Measurements from ENCODE around the gene SS18L1.
"Not testable (repeated sequence)": the region's sequence is repeated elsewhere in the genome, so short reads cannot be mapped to it uniquely, and the experiment has no call there.

The SS18L1 gene

GRCh38 chr20:62138204-62138543 is 5.4 kb upstream of the SS18L1 start:
- DNase-seq: no peak

DNA sequence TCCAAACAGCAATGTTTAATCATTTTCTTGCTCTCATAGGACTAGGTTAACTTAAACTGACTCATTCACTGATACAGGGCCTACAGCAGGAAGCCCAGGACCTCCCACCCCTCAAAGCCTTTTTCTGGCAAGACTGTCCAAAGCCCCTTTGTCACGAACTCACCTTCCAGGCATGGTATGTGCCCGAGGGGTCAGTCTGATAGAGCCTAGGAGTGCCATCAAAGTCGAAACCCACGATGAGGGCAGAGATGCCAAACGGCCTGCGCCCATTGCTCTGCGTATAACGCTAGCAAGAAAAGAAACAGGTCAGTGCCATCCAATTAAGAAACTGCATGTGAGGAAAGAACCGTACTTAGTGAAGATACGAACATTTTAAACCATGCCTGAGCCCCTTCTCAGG is 4.7 kb upstream of the SS18L1 start:
- DNase-seq: no peak

DNA sequence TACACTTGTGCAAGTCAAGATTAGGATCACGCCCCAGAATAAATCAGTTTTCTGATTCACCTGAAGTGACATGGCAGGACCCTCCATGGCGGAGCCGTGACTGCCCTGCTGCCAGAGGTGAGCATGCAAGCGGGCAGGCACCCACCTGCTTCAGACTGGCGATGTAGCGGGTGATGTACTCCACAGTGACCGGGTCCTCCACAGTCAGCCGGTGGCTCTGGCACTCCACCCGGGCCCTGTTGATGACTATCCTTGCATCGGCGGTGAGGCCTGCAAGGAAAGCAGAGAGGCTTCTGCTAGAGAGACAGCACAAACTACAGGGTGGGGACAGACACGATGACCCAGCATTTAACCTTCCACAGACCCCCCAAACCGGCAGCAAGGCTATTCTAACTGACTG is 3.9 kb upstream of the SS18L1 start:
- no peak for DNase-seq

DNA sequence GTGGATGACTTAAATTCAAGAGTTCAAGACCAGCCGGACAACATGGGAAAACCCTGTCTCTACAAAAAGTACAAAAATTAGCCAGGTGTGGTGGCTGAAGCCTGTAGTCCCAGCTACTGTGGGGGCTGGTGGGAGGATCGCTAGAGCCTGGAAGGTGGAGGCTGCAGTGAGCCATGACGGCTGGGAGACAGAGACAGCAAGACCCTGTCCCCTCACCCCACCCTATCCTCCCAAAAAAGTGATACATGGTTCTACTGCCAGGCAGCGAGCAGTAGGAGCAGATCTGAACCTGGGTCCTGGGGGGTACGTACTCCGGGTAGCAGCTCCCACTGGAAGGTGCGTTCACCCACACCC is 2.5 kb upstream of the SS18L1 start:
- no peak for DNase-seq

DNA sequence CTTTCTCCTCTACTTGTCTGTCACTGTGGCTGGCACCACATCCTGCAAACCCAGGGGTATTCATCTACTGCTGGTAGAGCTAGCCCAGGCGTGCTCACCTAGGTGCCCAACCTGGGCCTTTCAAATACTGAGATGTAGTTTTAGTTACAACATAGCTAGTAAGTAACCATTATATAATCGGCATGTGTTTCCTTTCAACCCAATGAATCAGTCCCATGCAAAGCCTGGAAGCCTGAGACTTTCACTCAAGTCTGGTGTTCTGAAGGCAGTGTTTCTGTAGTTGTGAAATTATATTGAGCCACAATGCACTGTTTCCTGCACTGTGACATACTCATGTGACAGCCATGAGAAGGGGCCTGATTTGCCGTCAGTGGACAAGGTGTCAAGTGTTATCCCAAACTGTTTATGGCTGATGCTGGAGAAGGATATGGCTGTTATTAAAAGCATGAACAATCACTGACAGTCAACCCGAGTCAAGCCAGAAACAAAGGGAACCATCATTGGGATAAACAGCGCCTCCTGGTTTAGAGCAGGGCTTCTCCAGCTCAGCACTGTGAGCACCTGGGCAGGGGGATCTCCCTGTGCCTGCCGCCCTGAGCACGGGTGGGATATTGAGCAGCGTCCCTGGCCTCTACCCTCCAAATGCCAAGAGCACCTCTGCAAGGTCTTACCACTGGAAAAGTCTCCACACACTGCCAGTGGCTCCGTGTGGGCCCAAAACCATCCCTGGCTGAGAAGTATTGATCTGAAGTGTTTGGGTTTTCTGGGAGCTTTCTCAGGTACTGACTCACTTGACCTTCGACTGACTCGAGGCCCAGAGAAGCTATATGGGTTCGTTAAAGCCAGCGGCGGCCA is 1.9 kb upstream of the SS18L1 start:
- peak; percentile 35 for DNase-seq

DNA sequence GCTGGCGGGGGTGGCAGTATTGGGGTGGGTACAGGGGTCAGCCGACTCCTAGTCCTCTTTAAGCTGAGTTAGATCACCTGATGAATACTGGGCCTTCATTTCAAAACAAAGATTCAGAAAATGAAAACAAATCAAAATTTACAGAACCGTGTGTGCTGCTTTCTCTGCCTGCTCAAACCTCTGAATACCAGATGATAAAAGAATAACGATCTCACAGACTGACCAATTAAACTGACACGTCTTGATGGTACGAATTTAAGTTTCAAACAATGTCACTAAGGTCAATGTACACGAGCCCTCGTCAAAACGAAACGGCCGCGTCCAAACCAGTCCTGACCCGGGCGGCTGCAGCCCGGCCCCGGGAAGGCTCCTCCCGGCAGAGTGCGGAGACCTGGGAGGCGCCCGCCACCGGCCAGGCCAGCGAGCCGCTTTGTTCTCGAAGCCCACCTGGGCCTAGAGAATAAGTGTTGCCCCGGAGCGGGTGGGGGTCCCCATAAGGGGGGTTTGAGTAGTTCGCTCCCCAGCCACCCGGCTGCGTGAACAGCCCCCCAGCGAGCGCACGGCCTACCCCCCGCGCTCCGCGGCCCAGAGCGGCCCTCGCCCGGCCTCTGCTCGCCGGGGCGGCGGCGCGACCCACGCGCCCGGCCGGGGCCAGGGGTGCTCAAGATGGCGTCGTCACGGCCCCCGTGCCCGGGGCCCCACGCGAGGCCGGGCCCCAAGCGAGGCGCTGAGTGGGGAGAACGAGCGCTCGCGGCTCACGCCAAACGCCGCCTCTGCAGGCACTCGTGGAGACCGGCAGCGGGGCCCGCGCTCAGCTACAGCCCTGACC is 1.1 kb upstream of the SS18L1 start:
- DNase-seq: no peak

DNA sequence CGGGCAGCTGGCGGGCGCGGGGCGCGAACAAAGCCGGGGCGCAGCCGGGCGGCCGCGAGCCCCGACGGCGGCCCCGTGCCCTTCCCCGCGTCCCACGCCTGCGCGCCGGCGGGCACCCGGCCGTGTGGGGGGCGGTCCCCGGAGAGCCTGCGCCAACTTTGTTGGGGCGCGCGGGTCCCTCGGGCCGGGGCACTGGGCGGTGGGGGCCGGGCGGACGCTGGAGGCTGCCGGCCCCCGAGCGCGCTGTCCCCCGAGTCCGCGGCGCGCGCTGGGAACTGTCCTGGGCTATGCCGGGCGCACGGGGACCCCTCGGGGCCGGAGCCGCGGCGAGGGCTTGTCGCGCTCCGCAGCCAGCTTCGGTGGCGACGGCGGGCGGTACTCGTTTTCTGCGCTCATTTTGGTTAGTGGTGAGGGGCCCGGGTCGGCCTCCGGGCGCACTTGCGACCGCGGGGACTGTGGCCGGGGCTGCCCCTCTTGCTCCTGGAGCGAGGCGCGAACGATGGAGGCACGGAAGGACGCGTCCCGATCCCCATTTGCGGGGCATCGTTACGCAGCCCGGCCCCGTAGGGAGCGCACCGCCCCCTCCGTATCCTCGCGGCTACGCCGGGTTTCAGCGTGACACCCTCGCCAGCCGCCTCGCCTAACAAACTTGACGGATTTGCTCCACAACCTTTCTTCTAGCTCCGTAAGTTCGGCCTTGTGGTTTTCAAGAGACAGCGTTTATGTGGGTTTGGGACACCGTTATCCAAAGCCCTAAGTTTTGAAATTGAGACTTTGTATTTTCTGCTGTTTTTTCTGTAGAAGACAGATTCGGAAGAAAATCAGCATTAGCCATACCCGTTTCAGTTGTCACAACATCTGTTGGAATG is 622 bp downstream of the SS18L1 start:
- peak; percentile 15 for DNase-seq

- DNase-seq: no peak
Observed at GRCh38 chr20:62145688-62146018, 2.1 kb downstream of the SS18L1 start.

DNA sequence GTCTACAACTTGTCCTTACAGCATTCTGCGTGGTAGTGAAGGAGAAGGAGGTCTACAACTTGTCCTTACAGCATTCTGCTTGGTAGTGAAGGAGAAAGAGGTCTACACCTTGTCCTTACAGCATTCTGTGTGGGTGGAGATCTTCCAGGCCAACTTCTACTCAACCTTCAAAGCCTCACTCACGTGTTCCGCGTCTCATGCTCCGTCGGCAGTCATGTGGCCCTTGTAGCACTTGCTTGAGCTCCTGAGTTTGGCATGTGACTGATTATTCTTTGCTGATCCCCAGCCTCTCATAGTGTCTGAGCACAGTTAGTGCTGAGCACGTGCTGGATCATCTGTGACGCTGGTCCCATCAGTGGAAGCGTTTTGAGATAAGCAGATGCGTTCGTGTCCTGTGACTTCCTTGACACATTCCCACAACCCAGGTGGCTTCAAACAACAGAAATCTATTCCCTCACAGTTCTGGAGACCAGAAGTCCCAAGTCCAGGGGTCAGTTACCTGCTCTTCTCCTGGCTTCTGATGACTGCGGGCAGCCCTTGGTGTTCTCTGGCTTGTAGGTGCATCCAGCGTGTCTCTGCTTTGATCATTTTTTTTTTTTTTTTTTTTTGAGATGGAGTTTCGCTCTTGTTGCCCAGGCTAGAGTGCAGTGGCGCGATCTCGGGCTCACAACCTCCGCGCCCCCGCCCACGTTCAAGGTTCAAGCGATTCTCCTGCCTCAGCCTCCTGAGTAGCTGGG is 2.6 kb downstream of the SS18L1 start:
- DNase-seq: no peak

DNA sequence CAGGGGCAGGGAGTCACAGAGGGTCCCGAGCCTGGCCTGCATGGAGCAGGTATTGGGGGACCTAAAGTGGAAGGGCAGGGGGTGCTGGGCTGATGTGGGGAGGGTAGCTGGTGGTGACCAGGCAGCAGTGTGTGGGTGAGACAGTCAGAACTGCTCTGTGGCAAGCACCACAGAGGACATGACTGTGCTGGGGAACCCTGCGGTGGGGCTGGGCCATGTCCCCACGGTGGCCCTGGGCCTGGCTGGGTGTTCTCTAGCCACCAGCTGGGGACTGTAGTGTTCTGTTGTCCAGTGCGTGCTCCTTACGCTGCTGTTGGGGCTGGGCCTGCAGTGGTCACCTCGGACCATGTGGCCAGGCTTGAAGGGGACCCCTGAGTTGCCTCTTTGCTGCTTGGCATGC is 3.6 kb downstream of the SS18L1 start:
- no peak for DNase-seq

GRCh38 chr20:62147528-62147927 is 4.0 kb downstream of the SS18L1 start:
- DNase-seq: no peak

DNA sequence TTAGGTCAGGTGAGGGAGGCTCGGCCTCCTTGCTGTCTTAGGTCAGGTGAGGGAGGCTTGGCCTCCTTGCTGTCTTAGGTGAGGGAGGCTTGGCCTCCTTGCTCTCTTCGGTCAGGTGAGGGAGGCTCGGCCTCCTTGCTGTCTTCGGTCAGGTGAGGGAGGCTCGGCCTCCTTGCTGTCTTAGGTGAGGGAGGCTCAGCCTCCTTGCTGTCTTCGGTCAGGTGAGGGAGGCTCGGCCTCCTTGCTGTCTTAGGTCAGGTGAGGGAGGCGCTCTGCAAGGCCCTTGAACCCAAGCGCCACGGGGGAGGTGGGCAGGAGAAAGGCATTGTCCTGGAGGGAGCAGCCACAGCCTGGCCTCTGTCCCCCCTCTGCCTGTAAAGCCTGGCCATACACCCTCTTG is 4.8 kb downstream of the SS18L1 start:
- DNase-seq: not testable (repeated sequence)

DNA sequence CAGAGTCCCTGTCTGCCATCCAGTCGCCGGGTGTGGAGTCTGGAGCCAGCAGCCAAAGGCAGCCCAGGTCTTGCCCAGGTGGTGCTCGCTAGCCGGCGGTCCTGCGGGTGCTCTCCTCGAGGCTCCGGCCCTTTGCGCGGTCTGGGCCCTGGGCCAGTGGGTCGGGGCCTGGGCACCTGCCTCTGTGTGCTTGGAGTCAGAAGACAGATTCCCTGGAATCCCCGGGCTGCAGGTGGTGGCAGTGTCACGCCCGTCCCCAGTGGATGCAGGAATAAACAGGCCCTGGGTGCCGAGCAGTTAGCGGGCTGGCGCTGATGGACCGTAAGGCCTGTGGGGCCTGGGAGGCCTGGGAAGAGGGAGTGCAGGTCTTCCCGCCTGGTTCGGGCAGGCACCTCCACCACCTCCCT is 5.3 kb downstream of the SS18L1 start:
- DNase-seq: no peak

DNA sequence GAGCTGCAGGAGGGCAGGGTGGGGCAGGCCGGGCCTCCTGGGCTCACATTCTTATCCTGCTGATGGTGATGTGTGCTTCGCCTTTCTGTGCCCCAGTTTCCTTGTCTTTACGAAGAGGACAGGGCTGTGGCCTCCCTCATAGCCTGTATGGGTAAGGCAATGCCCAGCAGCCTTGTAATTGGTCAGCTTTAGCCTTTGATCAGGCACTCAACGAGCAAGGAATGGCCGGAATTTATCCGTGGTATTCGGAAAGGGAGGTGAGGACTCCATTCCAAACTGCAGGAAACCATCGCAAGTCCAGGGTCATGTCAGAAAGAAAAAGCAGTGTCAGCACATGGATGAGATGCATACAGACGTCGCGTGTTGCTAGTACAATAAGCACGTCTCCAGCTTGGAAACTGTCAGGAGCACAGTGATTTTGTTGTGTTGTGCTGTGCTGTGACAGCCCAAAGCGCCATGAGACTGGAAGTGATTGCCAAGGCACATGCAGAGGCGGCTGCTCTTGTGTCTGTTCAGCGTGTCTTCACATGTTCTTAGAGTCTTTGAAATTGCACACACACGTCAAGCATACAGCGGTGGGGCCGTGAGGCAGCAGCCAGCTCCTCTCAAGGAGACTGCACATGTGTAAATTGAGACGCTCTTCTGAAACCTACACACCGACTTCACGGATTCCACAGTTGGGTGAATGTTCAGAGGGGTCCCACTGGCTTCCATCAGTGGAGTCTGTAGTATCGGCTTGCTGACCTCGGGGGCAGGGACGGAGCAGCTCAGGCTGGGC is 6.2 kb downstream of the SS18L1 start:
- DNase-seq: no peak

DNA sequence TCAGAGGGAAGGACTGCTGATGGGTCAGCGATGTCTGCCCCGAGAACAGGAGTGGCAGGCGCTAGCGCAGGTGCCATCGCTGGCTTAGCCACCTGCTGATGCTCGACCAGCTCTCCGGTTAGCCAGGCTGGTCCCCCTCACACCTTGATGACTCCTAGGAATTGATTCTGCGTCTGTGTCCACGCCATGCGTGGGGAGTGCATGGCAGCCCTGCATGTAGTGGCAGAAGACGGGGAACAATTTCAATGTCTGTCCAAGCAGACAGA is 6.7 kb downstream of the SS18L1 start:
- no peak for DNase-seq

DNA sequence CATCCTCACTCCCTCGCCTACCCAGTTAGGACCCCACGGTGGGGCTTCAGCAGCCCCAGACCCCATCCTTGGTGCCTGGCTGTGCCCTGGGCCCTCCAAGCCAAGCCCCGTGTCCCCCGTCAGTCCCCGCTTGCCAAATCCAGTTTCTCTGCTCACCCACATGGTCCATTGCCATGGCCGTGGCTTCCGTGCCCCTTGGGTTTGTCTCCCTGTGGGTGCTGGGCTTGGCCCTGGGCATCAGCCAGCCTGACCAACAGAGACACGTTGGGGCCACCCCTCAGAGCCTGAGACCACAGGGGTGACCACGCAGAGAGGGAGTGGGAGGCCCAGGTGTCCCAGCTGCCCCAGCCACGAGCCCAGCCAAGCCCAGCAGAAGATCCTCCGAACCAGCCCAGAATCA is 7.7 kb downstream of the SS18L1 start:
- no peak for DNase-seq

DNA sequence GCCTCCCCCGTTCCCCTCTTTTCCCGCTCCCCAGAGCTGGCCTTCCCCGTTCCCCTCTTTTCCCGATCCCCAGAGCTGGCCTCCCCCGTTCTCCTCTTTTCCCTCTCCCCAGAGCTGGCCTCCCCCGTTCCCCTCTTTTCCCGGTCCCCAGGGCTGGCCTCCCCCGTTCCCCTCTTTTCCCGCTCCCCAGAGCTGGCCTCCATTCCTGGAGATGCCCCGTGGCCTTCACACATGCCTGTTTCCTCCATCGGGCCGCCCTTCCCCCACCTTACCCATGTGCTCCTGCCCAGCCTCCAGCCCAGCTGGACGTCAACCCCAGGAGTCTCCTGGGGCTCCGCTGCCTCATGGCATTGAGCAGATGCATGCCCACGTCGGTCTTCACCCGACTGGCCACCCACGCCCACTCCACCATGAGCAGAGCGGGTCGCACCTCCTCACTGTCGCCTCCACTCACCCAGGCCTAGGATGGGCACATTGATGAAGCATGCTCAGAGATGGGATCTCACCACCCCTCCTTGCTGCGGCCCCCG is 8.3 kb downstream of the SS18L1 start:
- no peak for DNase-seq

- DNase-seq: no peak
Observed at GRCh38 chr20:62155428-62156253, 12.1 kb downstream of the SS18L1 start.

DNA sequence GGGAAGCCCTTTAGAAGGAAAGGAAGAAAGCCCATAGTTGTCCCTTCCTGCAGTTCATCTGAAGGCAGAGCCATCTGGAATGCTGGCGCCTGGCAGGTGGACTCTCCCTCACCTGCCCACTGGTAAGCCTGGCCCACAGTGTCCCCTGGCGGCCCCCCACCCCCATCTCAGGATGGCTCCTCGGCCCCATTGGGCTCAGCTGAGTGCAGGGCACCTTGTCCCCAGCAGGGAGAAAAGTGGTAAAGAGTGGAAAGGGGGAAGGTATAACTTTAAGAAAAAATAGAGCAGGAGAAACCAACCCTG is 12.6 kb downstream of the SS18L1 start:
- no peak for DNase-seq

DNA sequence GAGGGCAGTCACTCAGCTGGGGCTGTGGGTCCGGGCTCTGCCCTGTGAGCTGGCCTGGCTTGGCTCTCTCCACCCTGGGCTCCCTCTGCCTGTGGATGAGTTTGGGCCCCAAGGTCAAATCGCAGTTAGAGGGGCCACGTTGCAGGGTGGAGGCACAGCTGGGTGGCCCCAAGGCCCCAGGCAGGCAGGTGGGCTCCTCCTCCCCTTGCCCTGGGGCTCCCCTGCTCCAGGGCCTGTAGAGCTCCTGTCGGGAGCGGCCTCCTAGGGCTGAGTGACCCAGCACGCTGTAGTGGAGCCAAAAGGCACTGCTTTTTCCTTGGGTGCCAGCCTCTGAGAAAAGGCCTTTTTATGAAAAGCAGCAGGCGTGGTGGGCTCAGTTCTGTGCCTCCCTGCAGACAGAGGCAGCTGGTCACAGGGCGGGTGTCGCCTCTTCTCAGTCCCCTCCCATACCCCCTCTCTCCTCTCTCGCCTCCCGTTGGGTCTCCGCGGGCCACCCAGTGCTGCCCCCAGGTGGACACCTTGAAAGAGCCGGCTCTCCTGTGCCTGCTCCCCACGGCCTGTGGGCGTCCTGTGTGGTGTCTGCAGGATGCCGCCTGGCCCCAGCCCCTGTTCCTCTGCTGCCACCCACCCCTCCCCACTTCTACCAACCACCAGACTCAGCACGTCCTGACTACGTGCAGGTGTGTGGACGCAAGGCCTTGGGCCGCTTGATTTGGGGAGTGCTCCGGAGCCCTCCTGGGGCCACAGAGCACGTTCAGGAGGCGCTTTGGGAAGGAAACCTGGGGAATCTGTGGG is 13.2 kb downstream of the SS18L1 start:
- DNase-seq: no peak

Measured in GF-D8 (cell line).